ENCODE data around the gene IFNLR1.

DNA sequence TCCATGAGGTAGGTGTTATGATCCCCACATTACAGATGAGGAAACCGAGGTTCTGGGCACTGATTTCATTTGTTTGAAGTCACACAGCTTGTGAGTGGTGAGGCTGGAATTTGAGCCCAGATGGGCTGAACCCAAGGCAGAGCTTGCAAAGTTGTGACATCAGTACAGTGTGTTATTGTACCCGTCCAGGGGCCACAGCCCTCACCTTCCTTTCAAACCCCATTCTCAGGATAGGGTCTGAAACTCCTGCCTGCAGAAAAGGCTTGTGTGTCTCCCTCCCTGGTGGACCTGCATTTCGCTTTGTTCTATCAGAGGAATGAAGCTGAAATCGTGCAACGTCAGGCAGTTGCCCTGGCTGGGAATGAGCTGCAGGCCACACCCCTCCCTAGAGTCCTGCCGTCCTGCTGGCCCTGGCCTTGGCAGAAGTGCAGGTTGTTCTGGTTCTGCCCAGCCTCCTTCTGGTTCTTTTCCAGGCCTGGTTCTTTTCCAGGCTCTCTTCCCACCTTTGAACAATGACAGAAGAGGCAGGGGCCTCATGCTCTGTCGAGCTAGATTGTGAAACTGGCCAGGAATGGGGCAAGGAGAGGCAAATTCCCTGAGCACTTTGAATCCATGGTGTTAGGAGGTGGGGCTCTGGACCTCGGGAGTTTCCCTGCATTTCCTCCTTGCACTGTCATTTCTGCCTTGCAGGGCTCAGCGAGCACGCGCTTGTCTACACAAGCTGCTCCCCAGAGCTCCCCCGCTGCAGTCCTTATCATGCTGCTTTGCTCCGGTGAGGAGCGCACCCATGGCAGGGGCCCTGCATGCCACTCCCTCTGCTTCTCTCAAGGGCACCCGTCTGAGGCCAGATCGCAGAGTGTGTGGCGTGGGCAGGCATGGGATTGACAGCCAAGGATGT, 67.0 kb downstream of the IFNLR1 start:
- TF ChIP-seq, protein P1, sequence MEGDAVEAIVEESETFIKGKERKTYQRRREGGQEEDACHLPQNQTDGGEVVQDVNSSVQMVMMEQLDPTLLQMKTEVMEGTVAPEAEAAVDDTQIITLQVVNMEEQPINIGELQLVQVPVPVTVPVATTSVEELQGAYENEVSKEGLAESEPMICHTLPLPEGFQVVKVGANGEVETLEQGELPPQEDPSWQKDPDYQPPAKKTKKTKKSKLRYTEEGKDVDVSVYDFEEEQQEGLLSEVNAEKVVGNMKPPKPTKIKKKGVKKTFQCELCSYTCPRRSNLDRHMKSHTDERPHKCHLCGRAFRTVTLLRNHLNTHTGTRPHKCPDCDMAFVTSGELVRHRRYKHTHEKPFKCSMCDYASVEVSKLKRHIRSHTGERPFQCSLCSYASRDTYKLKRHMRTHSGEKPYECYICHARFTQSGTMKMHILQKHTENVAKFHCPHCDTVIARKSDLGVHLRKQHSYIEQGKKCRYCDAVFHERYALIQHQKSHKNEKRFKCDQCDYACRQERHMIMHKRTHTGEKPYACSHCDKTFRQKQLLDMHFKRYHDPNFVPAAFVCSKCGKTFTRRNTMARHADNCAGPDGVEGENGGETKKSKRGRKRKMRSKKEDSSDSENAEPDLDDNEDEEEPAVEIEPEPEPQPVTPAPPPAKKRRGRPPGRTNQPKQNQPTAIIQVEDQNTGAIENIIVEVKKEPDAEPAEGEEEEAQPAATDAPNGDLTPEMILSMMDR (conservative IDR thresholded peaks at IDR 0.05 in 1 of 2, IDR thresholded peaks at IDR 0.05 in 1 of 2; ENCODE audit: extremely low read depth in 1 of 2, insufficient read depth in 1 of 2, low read depth in 1 of 2, low read length in 2 of 2): no peak
- no peak for TF ChIP-seq EZH2 (IDR thresholded peaks at IDR 0.05; ENCODE audit: borderline replicate concordance, low read length)
